GM19463 (cell line): ENCODE measurements around the gene RIPOR2.

ENCODE experiments used
- ATAC-seq: cut with Tn5 transposase; IDR thresholded peaks from one replicate; pipeline ENCODE4 v1.9.1; 2021; ENCODE audit warnings: mild to moderate bottlenecking, moderate library complexity; ENCODE audit not compliant: unreplicated experiment

Gene RIPOR2

DNA sequence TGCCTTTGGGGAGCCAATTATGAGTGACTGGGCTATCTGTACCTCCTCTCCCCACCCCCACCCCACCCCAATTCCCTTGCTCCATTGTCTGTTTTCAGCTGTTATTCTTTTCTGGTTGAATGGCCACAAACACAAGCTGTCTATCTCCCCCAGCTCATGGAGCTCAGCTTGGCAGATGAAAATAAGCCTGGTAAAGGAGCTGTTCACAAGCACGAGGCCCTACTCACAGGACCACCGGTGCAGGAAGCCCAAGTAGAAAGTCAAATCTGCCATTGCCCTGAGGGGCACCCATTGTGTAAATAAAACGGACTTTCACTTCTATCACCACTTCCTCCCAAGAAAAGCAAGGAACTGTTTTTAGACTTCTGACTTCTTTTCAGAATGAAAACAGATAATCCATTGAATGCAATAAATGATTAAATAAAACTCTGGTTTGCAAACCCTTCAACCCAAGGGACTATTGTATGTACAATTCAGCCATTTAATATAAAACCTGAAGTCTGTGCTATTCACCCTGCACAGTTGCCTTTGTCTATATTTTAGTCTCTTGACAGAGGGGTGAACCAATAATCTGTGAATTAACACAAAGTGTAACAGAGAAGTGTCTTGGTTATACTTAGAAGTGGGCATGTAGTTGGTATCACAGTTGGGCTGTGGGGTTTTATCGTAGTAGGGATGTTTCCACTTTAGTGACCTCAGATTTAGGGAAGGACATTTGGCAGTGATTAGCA is 27.7 kb downstream of the RIPOR2 start:
- no peak for ATAC-seq

DNA sequence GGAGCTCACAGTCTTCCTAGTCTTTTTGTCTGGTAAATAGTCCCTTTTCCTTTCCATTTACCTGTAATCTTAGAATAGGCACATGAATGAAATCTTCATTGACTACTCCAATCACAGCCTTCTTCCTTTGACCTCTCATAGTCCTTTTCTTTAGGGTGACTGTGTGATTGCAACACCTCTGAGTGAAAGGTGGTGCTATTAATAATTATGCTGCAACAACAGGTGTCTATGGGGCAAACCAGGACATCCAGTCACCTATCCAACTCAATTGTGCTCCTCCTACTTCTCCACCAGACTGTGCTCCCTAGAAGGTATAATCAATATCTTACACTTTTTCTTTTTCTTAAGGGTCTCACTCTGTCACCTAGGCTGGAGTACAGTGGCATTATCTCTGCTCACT is 29.4 kb downstream of the RIPOR2 start:
- ATAC-seq, result no peak

GRCh38 chr6:24905483-24905882 is 30.3 kb downstream of the RIPOR2 start:
- no peak for ATAC-seq

GRCh38 chr6:24903681-24904080 is 32.1 kb downstream of the RIPOR2 start:
- ATAC-seq, result no peak

- no peak for ATAC-seq
Observed at GRCh38 chr6:24902782-24903181, 33.0 kb downstream of the RIPOR2 start.

- ATAC-seq, result no peak
Observed at GRCh38 chr6:24901698-24902328, 33.9 kb downstream of the RIPOR2 start.

DNA sequence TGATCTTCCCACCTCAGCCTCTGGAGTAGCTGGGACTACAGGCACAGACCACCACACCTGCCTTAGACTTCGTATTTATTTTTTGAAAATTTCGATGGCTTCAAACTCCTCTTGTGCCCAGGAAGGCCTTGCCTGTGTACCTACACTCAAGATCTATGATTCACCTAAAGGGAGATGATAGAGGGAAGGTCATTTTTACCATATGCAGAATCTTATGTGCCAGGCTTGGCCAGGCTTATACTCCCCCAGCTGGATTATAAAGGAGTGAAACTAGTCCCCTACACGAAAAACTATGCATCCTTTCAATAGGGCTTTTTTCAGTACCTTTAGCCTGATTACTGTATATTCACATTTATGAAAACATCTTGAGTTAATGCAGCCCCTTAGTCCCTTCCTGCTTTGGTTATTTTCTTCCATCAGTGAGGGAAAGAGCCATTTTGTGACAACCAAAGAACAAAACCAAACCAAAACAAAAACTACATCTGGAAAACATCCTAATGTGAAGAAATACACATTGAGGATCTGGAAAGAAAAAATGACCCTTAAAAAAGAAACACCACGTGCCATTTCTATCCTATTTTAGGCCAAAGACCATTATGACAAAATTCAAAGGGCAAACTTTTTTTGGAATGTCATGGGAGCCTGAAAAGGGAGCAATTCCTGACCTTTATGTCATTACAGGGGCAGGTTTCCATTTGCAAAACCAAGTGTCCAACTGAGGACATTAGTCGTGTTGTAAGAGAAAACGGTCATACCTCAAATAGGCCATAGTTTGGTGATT is 34.7 kb downstream of the RIPOR2 start:
- no peak for ATAC-seq

DNA sequence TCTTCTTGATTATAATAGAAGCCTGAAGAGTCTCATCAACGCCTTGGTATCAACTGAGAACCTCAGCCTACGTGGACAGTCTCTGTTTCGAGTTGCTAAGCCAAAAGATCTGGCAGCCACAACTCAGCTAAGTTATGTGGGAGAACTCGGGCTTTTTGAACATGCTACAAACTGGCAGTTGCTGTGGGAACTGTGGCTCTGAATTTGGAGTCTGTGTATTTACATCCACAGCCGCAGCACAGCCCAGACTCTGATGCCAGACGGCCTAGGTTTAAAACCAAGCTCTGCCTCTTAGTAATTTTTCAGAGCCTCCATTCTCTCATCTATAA is 35.8 kb downstream of the RIPOR2 start:
- ATAC-seq, result no peak

DNA sequence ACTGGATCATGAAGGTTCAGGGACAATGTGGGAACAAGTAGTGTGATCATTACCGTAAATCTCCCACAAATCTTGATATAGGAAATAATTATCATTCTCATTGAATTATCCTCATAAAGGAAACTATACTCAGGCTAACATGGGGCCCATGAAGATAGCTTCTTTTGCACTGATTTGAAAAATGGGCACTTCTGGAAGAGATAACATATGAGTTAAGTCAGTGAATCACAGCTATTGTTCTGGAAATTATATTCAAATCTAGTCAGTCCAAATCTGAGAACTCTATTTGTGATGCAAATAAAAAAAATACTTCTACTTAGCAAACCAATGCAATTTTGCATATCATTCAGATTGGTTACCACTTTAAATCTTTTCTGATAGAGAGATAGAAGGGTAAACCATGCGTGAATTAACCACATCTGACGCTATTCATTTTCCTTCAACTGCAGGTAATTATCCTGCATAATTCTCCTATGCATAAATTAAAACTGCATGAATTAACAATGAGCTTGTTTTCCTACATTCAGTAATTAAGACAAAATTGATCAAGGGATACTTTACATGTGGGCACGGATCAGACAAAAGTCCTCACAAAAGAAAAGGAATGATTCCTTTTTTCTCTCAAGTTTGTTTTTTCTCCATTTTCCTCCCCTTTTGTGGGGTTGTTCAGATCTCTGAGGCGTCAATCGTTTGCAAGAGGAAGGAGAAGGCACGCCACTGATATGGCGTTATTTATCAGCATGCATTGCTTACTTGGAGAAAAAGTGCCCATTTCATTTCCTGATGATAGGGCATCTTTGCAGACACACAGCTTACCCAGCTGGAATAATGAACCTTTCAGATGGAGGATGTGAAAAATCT is 36.4 kb downstream of the RIPOR2 start:
- ATAC-seq, result no peak

DNA sequence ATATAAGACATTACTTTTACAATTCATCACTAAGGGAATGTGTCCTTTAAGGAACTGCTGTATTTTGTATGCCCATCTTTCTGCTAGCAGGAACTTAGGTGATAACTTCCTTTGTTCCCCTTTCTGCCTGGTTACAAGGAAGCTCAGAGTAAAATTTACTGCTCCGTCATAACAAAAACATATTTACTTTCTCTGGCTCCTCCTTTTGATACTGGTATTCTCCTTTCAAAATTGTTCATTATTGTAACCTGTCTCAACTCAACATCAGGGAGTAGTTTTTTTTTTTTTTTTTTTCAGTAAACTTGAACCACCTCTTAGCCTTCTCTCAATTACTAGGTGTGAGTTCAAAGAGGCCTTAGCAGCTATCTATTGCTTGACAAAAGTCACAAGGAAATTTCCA is 37.1 kb downstream of the RIPOR2 start:
- no peak for ATAC-seq

GRCh38 chr6:24897186-24897585 is 38.6 kb downstream of the RIPOR2 start:
- no peak for ATAC-seq

DNA sequence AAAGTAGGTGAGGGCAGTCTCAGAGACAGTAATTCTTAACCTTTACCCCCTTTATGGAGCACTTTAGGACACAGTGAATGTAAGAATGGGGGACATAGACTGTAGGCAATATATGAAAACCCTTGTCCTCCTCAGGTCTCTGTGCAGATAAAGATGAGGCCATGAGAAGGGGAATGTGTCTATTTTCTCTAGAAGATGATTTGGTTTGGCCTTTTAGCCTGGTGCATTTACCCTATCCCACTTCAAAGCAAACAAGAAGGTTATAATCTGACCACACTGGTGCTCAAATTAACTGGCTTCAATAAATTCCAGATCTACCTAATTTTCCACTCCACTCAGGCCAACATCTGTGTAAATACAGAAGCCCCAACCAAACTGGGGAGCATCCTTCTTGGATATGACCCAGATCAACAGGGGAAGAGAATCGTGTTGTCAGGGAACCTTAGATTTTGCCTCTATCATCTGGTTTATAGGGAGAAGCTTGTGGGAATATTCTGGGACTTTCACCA is 42.4 kb downstream of the RIPOR2 start:
- ATAC-seq, result no peak

DNA sequence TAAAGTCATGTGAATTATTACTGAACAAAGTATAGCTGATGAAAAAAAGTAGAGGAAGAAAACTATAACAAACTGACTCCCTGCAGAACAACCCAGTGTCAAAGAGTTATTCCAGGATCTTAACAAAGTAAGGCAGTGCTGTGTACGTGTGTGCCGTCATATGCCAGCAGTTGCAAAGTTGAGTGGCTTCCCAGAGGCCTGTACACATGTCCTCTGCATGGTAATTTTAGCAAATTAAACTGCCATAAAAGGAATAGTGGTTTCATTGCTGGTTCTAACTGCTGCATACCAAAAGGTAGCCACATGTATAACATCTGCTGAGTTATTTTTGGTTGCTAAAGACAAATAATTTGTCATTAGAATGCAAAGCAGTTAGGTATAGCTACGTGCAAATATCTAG is 44.8 kb downstream of the RIPOR2 start:
- peak; percentile 62 for ATAC-seq

DNA sequence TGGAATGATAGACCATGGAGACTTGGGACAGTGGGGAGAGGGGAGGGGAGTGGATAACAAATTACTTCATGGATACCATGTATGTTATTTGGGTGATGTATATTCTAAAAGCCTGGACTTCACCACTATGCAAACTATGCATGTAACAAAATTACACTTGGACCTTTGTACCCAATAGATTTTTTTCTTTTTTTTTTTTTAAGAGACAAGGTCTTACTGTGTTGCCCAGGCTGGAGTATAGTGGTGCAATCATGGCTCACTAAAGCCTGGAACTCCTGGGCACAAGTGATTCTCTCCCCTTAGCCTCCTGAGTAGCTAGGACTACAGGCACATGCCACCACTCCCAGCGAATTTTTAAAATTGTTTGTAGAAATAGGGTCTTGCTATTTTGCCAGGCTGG is 45.3 kb downstream of the RIPOR2 start:
- no peak for ATAC-seq

GRCh38 chr6:24888715-24889370 is 46.9 kb downstream of the RIPOR2 start:
- ATAC-seq, result no peak

DNA sequence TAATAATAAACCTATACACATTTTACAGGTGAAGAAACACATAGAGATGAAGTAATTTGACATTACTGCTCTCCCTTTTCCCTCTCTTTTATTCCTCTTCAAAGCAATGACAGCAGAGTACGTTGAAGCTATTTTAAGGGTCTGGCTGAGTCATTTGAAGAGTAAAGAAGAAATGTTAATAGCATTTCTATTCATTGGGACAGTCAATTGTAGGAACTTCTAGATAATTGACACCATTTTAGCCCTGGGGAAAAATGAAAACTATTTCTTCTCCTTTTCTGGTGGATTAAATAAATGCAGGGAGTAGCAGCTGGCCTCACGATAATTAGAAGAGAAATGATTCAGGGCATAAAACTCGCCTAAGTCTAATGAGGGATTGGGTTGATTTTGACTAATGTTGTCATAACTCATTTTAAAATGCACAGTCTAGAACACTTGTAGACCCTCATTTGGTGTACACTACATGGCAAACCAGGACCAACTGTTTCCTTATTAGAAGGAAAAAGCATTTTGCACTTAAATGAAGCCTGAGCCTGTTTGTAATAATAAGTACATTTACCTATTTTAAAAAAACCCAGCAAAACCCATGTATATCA is 48.1 kb downstream of the RIPOR2 start:
- ATAC-seq, result no peak

DNA sequence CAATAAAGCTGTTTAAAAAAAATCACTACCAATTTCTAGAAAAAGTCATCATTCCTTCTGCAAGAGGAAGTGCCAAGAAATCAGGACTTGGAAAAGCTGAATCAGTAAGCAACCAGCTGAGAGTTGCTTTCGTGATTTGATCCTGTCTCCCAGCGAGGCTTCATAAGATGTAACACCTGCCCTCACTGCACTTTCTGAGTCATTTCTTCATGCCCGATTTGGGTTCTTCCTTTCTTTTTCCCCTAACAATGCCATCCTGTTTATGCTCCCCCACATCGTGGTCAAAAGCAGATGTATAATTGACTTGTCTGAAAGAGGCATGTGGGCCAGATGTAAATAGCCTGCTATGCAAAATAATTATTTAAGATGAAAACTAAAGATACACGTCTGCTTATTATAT is 52.1 kb downstream of the RIPOR2 start:
- ATAC-seq, result peak; percentile 82

- no peak for ATAC-seq
Observed at GRCh38 chr6:24882835-24883555, 52.8 kb downstream of the RIPOR2 start.

- ATAC-seq, result no peak
Observed at GRCh38 chr6:24882295-24882694, 53.5 kb downstream of the RIPOR2 start.
